ENCODE results near the gene ELOVL5.
"Not testable (repeated sequence)": the region's sequence is repeated elsewhere in the genome, so short reads cannot be mapped to it uniquely, and the experiment has no call there.

Gene ELOVL5

DNA sequence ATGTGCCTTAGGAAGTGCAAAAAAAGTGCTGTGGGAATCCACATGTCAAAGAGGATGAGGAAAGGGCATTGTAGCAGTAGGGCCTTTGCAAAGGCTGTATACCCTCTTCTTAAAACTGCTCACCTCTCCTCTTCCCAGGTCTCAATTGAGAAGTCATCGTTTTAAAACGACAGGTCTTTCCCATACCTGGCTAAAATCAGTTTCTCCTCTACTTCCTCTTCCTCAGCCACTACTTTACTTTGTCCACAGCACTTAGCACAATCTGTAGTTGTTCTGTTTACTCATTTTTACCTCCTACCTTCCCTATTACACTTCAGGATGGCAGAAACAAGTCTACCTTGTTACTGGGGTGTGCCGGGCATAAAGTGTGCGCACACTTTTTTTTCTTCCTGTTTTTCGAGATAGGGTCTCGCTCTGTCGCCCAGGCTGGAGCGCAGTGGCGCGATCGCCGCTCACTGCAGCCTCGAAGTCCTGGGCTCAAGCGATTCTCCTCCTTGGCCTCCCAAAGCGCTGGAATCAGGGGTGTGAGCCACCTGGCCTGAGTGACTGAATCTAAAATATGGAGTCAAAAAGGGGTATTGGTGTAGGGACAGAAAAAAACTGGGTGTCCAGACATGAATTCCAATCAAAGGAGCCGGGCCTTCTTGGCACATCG, 9.8 kb upstream of the ELOVL5 start:
- Histone ChIP-seq H3K4me2 (ENCODE audit: low read length) (peak overlapping the region; percentile 90), H3K27me3 (ENCODE audit: control insufficient read depth, insufficient read depth, low read length) (peaks cover 4% of the 10 kb centered on the region), H3K9ac (ENCODE audit: low read depth, low read length) (peak overlapping the region; percentile 89), H3K4me1 (ENCODE audit: control insufficient read depth, insufficient read depth, low read length) (peaks cover 34% of the 10 kb centered on the region), H3K4me3 (ENCODE audit: low read length) (peak overlapping the region; percentile 72), H3K36me3 (ENCODE audit: insufficient read depth, low read length) (no peaks in the 10 kb centered on the region), H3K9me3 (replicated peaks; ENCODE audit: low read length) (no peaks in the 10 kb centered on the region)

DNA sequence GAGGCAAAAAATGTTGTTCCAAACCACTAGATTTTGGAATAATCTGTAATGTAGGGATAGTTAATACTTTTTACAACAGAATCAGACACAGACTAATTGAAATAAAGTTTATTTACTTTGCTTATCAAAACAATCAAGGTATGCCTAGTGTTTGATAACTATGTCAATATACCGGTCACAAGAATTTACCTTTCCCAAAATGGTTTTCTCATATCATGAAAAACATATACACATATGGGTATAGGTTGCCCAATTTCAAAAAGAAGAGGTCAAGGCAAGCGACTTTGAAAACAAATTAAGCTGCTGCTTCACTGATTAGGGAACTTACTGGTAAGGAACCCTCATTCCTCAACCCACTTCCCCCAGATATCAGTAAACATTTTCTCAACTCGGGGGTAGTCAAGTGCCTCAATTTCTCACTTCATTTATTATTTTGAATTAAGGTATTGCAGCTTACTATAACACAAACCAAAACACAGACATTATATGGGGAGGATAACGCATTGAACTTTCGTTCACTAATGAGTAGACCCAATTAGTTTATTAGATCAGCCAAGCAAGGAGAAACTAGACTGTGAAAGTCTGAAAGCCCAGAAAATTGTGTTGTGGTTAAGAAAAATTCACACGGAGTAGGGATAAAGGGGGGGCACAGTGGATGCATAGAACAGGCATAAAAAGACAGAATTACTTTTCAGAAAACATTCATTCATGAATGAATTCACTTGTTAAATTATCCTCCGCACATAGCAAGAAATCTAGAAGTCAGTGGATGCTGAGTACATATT, 9.0 kb upstream of the ELOVL5 start:
- Histone ChIP-seq H3K36me3 (ENCODE audit: insufficient read depth, low read length) (no peaks in the 10 kb centered on the region), H3K4me2 (ENCODE audit: low read length) (no peak overlapping the region), H3K27me3 (ENCODE audit: control insufficient read depth, insufficient read depth, low read length) (peaks cover 7% of the 10 kb centered on the region), H3K4me1 (ENCODE audit: control insufficient read depth, insufficient read depth, low read length) (peaks cover 34% of the 10 kb centered on the region), H3K9me3 (replicated peaks; ENCODE audit: low read length) (no peaks in the 10 kb centered on the region), H3K4me3 (ENCODE audit: low read length) (no peak overlapping the region), H3K9ac (ENCODE audit: low read depth, low read length) (no peak overlapping the region)

DNA sequence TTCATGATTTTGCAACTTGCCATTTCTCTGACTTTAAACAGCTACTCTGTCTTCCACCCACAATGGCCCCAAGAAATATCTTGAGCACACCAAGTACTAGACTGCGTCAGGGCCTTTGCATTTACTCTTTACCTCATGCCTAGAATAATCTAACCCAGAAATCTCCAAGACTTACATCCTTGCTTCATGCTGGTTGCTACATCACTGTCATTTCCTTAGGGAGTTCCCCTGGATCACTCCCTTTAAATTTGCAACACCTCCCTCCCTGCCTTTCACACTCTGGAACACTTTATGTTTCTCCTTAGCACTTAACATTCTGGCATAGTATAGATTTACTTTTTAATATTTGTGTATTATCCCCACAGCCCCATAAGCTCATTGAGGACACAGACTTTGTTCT, 4.9 kb upstream of the ELOVL5 start:
- Histone ChIP-seq H3K9ac (ENCODE audit: low read depth, low read length) (no peak overlapping the region), H3K9me3 (replicated peaks; ENCODE audit: low read length) (no peaks in the 10 kb centered on the region), H3K4me2 (ENCODE audit: low read length) (no peak overlapping the region), H3K4me1 (ENCODE audit: control insufficient read depth, insufficient read depth, low read length) (peaks cover 9% of the 10 kb centered on the region), H3K27me3 (ENCODE audit: control insufficient read depth, insufficient read depth, low read length) (peaks cover 13% of the 10 kb centered on the region), H3K4me3 (ENCODE audit: low read length) (no peak overlapping the region), H3K36me3 (ENCODE audit: insufficient read depth, low read length) (no peaks in the 10 kb centered on the region)

DNA sequence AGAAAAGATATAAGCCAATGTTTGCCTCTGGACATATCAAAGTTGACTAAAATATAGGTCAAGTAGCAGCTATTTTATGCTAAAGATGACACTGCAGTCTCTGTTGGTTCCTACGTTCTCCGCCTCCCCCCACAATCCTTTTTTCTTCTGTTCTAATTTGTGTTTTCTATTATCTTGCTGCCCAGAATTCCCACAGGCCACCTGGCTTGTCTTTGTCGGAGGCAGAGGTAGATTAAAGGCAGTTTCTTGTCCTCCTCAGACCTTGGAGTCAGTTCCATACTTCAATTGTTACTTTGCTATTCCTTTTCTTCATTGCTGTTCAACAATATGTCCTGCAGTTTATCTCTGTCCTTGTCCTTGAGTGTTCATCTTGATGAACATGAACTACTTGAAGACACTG, 3.6 kb upstream of the ELOVL5 start:
- Histone ChIP-seq H3K9me3 (replicated peaks; ENCODE audit: low read length) (no peaks in the 10 kb centered on the region), H3K27me3 (ENCODE audit: control insufficient read depth, insufficient read depth, low read length) (peaks cover 13% of the 10 kb centered on the region), H3K4me2 (ENCODE audit: low read length) (no peak overlapping the region), H3K4me3 (ENCODE audit: low read length) (no peak overlapping the region), H3K4me1 (ENCODE audit: control insufficient read depth, insufficient read depth, low read length) (peaks cover 6% of the 10 kb centered on the region), H3K36me3 (ENCODE audit: insufficient read depth, low read length) (no peaks in the 10 kb centered on the region), H3K9ac (ENCODE audit: low read depth, low read length) (no peak overlapping the region)

DNA sequence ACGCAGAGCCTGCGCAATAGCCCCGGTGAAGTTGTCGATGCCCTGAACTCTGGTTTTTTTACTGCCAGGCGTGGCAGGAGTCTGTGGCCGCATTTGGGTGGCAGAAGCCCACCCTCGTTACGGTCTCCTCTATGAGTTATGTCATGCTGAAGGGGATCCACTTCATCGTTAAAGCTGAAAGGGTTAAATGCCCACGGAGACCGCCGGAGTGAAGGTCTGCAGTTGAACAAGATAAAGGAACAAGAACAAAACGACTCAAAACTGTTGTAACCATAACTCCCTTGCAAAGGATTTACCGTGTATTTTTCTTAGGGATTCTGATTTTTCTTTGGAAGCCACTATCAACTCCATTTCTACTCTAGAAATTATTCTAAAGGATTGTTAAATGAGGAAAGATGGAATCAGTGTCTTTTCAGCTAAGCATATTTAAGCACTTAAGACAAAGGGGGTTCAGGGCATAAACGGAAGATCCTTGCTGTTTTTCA, 501 bp upstream of the ELOVL5 start:
- Histone ChIP-seq H3K4me2 (ENCODE audit: low read length) (peak overlapping the region; percentile 82), H3K9ac (ENCODE audit: low read depth, low read length) (peak overlapping the region; percentile 95), H3K4me1 (ENCODE audit: control insufficient read depth, insufficient read depth, low read length) (peaks cover 9% of the 10 kb centered on the region), H3K27me3 (ENCODE audit: control insufficient read depth, insufficient read depth, low read length) (peaks cover 13% of the 10 kb centered on the region), H3K4me3 (ENCODE audit: low read length) (peak overlapping the region; percentile 91), H3K36me3 (ENCODE audit: insufficient read depth, low read length) (no peaks in the 10 kb centered on the region), H3K9me3 (replicated peaks; ENCODE audit: low read length) (no peaks in the 10 kb centered on the region)

DNA sequence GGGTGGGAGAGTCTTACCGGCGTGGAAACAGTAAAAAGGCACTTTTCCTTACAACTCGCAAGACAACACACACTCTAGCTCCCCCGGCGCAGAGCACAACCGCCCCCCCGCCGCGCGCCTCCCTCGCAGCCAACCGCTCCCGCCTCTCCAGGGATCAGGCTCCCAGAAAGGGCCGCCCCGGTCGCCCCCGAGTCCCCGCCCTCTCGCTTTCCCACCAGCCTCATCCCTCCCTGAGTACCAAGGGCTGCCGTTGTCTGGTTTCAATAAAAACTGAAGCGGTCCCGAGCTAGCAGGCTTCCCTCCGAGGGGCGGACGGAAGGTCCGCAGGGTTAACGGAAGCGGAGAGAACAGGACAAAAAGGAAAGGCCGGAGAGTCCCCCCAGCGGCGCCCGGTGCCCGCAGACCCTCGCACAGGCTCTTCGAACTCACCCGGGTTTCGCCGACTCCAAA, 804 bp downstream of the ELOVL5 start:
- no peaks in the 10 kb centered on the region for H3K9me3 ChIP-seq (replicated peaks; ENCODE audit: low read length)
- peak overlapping the region; percentile 82 for H3K4me2 ChIP-seq (ENCODE audit: low read length)
- H3K4me3 ChIP-seq (ENCODE audit: low read length) = peak overlapping the region; percentile 91
- H3K27me3 ChIP-seq (ENCODE audit: control insufficient read depth, insufficient read depth, low read length) = peaks cover 6% of the 10 kb centered on the region
- H3K9ac ChIP-seq (ENCODE audit: low read depth, low read length) = peak overlapping the region; percentile 95
- H3K36me3 ChIP-seq (ENCODE audit: insufficient read depth, low read length) = no peaks in the 10 kb centered on the region
- peaks cover 9% of the 10 kb centered on the region for H3K4me1 ChIP-seq (ENCODE audit: control insufficient read depth, insufficient read depth, low read length)

DNA sequence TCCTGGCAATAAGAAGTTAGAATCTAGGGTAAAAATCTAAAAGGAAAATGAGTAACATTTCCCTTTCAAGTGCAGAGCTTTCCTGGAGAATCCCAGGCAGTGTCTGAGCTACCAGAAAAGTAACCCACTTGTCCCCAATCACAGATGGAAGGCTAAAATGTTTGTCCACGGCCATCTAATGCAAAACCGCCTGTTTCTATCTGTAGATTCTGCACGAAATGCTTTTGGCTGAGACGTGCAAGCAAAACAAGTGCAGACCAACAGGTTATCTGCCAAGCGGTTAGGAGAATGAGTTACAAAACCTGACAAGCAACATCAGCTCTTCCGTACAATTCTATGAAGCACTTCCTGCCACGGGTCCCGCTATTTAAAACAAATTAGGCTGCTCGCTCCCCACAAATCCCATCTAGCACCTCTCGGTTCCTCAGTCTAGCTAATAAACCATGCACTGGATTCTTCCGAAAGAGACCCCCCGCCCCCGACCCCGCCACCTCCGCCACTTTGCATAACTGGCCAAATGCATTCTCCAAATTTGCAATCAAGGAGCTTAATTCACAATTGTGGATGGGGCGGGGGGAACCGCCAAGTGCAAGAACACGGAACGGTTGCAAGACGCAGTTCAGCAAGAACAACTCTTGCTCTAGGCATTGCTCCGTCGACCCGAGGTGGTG, 1.4 kb downstream of the ELOVL5 start:
- Histone ChIP-seq H3K4me3 (ENCODE audit: low read length) (peak overlapping the region; percentile 91), H3K27me3 (ENCODE audit: control insufficient read depth, insufficient read depth, low read length) (peaks cover 2% of the 10 kb centered on the region), H3K36me3 (ENCODE audit: insufficient read depth, low read length) (no peaks in the 10 kb centered on the region), H3K4me1 (ENCODE audit: control insufficient read depth, insufficient read depth, low read length) (peaks cover 9% of the 10 kb centered on the region), H3K4me2 (ENCODE audit: low read length) (peak overlapping the region; percentile 82), H3K9ac (ENCODE audit: low read depth, low read length) (peak overlapping the region; percentile 95), H3K9me3 (replicated peaks; ENCODE audit: low read length) (no peaks in the 10 kb centered on the region)

DNA sequence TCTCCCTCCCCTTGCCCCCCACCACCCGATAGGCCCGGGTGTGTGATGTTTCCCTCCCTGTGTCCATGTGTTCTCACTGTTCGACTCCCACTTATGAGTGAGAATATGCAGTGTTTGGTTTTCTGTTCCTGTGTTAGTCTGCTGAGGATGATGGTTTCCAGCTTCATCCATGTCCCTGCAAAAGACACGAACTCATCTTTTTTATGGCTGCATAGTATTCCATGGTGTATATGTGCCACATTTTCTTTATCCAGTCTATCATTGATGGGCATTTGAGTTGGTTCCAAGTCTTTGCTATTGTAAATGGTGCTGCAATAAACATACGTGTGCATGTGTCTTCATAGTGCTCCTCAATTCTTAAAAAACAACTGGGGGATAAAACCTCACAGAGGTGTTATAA, 2.7 kb downstream of the ELOVL5 start:
- H3K4me3 ChIP-seq (ENCODE audit: low read length); H3K4me1 ChIP-seq (ENCODE audit: control insufficient read depth, insufficient read depth, low read length); H3K9ac ChIP-seq (ENCODE audit: low read depth, low read length); H3K9me3 ChIP-seq (replicated peaks; ENCODE audit: low read length); H3K4me2 ChIP-seq (ENCODE audit: low read length); H3K27me3 ChIP-seq (ENCODE audit: control insufficient read depth, insufficient read depth, low read length); H3K36me3 ChIP-seq (ENCODE audit: insufficient read depth, low read length): not testable (repeated sequence)

DNA sequence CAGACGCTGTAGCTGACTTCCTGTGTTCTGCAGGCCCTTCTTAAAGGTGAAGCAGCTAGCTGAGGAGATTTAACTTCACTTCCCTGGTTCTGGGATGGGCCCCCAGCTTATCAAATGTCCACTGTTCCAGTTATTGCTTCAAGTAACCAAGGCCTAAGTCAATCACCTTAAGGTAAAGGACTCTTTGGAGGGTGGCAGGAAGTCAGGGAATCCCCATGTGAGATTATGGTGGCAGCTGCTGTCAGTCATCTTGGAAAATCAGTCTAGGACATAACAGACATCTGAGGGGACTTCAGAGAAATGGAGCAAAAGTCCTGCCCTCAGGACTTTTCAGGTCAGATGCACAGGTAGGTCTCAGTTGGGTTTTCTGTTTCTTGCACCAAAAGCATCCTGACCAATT, 3.8 kb downstream of the ELOVL5 start:
- Histone ChIP-seq H3K27me3 (ENCODE audit: control insufficient read depth, insufficient read depth, low read length) (no peaks in the 10 kb centered on the region), H3K36me3 (ENCODE audit: insufficient read depth, low read length) (no peaks in the 10 kb centered on the region), H3K9ac (ENCODE audit: low read depth, low read length) (no peak overlapping the region), H3K4me2 (ENCODE audit: low read length) (no peak overlapping the region), H3K4me1 (ENCODE audit: control insufficient read depth, insufficient read depth, low read length) (peaks cover 9% of the 10 kb centered on the region), H3K4me3 (ENCODE audit: low read length) (no peak overlapping the region), H3K9me3 (replicated peaks; ENCODE audit: low read length) (no peaks in the 10 kb centered on the region)

DNA sequence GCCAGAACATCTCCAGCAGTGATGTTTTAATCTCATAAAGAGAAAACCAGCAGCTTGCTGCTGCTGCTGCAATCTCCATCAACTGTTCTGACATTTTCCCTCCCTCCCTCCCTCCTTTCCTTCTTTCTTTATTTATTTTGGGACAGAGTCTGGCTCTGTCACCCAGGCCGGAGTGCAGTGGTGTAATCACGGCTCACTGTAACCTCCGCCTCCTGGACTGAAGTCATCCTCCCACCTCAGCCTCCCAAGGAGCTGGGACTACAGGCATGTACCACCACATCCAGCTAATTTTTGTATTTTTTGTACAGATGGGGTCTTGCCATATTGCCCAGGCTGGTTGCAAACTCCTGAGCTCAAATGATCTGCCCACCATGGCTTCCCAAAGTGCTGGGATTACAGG, 5.7 kb downstream of the ELOVL5 start:
- Histone ChIP-seq H3K27me3 (ENCODE audit: control insufficient read depth, insufficient read depth, low read length) (no peaks in the 10 kb centered on the region), H3K9ac (ENCODE audit: low read depth, low read length) (no peak overlapping the region), H3K9me3 (replicated peaks; ENCODE audit: low read length) (no peaks in the 10 kb centered on the region), H3K4me3 (ENCODE audit: low read length) (no peak overlapping the region), H3K4me2 (ENCODE audit: low read length) (no peak overlapping the region), H3K36me3 (ENCODE audit: insufficient read depth, low read length) (no peaks in the 10 kb centered on the region), H3K4me1 (ENCODE audit: control insufficient read depth, insufficient read depth, low read length) (peaks cover 3% of the 10 kb centered on the region)

DNA sequence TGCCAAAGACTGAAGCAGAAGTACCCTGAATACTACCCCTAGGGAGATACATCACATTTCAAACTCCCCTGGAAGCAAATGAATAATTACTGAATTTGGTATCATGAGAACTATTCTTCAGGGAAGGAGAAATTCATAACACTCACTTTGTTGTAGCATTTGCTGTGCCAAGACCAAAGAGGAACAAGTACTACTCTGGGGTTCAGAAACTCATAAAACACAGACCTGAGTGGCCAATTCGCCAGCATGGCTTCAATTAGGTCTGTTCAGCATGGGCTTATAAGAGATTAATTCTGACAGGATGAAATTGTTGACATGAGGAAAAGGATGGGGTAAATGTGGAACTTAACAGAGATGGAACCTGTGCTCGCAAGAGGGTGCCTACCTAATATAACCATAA, 6.5 kb downstream of the ELOVL5 start:
- Histone ChIP-seq H3K36me3 (ENCODE audit: insufficient read depth, low read length) (no peaks in the 10 kb centered on the region), H3K4me3 (ENCODE audit: low read length) (no peak overlapping the region), H3K4me2 (ENCODE audit: low read length) (no peak overlapping the region), H3K27me3 (ENCODE audit: control insufficient read depth, insufficient read depth, low read length) (no peaks in the 10 kb centered on the region), H3K4me1 (ENCODE audit: control insufficient read depth, insufficient read depth, low read length) (peaks cover 3% of the 10 kb centered on the region), H3K9ac (ENCODE audit: low read depth, low read length) (no peak overlapping the region), H3K9me3 (replicated peaks; ENCODE audit: low read length) (no peaks in the 10 kb centered on the region)
